Right atrium auricular region (tissue), 2 donors: ENCODE results near the gene ZMIZ1. TPM values are rescaled to one million over a fixed set of nuclear protein-coding genes. Genes with fewer than 3 reads are reported as not detected.

Experiments used
- DNase-seq: peaks from one replicate; pipeline ENCODE4 v3.0.0-alpha.2; 2019; ENCODE audit warnings: low spot score
- H3K27ac ChIP-seq, 2 donors: fragments of 200-600 bp; sonication (generic); 1 replicate in 1 of 2; 2 replicates in 1 of 2; pipeline ENCODE4 v1.5.1; 2016 to 2019
- H3K27me3 ChIP-seq, 2 donors: fragments of 200-600 bp; sonication (generic); one replicate each; pipeline versions ENCODE4 v1.5.1 to v1.6.0; 2017 to 2019
- H3K36me3 ChIP-seq: fragments of 200-600 bp; sonication (generic); one replicate; pipeline ENCODE4 v1.5.1; 2016
- H3K4me1 ChIP-seq, 2 donors: fragments of 200-600 bp; sonication (generic); one replicate each; pipeline versions ENCODE4 v1.5.1 to v1.6.0; 2017 to 2019
- H3K4me3 ChIP-seq, 2 donors: fragments of 200-600 bp; sonication (generic); 1 replicate in 1 of 2; 2 replicates in 1 of 2; pipeline ENCODE4 v1.5.1; 2017 to 2019; ENCODE audit warnings: mild to moderate bottlenecking in 1 of 2, moderate library complexity in 1 of 2
- H3K9me3 ChIP-seq, 2 donors: fragments of 200-600 bp; sonication (generic); one replicate each; pipeline ENCODE4 v1.5.1; 2019
- CTCF ChIP-seq, 2 donors: fragments of 200-600 bp; sonication (generic); IDR thresholded peaks; one replicate each; pipeline ENCODE4 v1.5.1; 2019; ENCODE audit warnings: antibody characterized with exemption in 2 of 2
- total RNA-seq, 2 donors: library from RNA; depleted of rRNA; stranded (reverse); fragments of >200 nt; gene quantifications; one replicate each; pipeline ENCODE4 v1.1.0, GENCODE V29; 2016

Gene ZMIZ1
- total RNA-seq, 2 donors from 2014 or later: 59.3 to 71.0 TPM

GRCh38 chr10:79053081-79053434 lies 15.7 kb upstream of the ZMIZ1 start:
- no peak for TF ChIP-seq CTCF (IDR thresholded peaks at IDR 0.05)
- no peak for DNase-seq
- no peaks in the 10 kb centered on the region for H3K36me3 ChIP-seq
- no peak overlapping the region for H3K4me3 ChIP-seq
- no peak overlapping the region for H3K27ac ChIP-seq
- no peaks in the 10 kb centered on the region for H3K9me3 ChIP-seq
- peaks cover 0 to 6% of the 10 kb centered on the region in 2 donors for H3K4me1 ChIP-seq
- no peaks in the 10 kb centered on the region for H3K27me3 ChIP-seq

- H3K36me3 ChIP-seq: no peaks in the 10 kb centered on the region
- no peak for TF ChIP-seq CTCF (IDR thresholded peaks at IDR 0.05)
- H3K9me3 ChIP-seq: no peaks in the 10 kb centered on the region
- no peak overlapping the region for H3K27ac ChIP-seq
- peaks cover 0 to under 1% of the 10 kb centered on the region in 2 donors for H3K4me1 ChIP-seq
- H3K4me3 ChIP-seq: no peak overlapping the region
- no peaks in the 10 kb centered on the region for H3K27me3 ChIP-seq
- no peak for DNase-seq
Observed at GRCh38 chr10:79053481-79054202, 15.1 kb upstream of the ZMIZ1 start.

- H3K4me1 ChIP-seq: peaks cover 0 to 5% of the 10 kb centered on the region in 2 donors
- H3K36me3 ChIP-seq: no peaks in the 10 kb centered on the region
- no peak for DNase-seq
- H3K27ac ChIP-seq: no peak overlapping the region
- no peak overlapping the region for H3K4me3 ChIP-seq
- no peaks in the 10 kb centered on the region for H3K9me3 ChIP-seq
- H3K27me3 ChIP-seq: no peaks in the 10 kb centered on the region
- TF ChIP-seq CTCF (IDR thresholded peaks at IDR 0.05): no peak
Observed at GRCh38 chr10:79054203-79055099, 14.3 kb upstream of the ZMIZ1 start.

GRCh38 chr10:79055100-79055782 lies 13.5 kb upstream of the ZMIZ1 start:
- Histone ChIP-seq H3K4me3 (no peak overlapping the region), H3K36me3 (no peaks in the 10 kb centered on the region), H3K27me3 (no peaks in the 10 kb centered on the region), H3K27ac (no peak overlapping the region), H3K9me3 (no peaks in the 10 kb centered on the region), H3K4me1 (peaks cover 0 to 8% of the 10 kb centered on the region in 2 donors)
- no peak for DNase-seq
- no peak for TF ChIP-seq CTCF (IDR thresholded peaks at IDR 0.05)

GRCh38 chr10:79055892-79056291 lies 12.9 kb upstream of the ZMIZ1 start:
- Histone ChIP-seq H3K9me3 (no peaks in the 10 kb centered on the region), H3K4me3 (no peak overlapping the region), H3K27ac (no peak overlapping the region), H3K27me3 (no peaks in the 10 kb centered on the region), H3K36me3 (no peaks in the 10 kb centered on the region), H3K4me1 (peaks cover 0 to 8% of the 10 kb centered on the region in 2 donors)
- no peak for DNase-seq
- TF ChIP-seq CTCF (IDR thresholded peaks at IDR 0.05): no peak
